Thyroid gland (tissue), 4 donors: ENCODE results near the gene POLK.

ENCODE experiments used
- CTCF ChIP-seq, 6 experiments: fragments of 200-600 bp in 3 of 6; fragments of 450-650 bp in 3 of 6; sonication (generic) in 3 of 6; IDR thresholded peaks; one replicate each; pipeline ENCODE4 v1.5.1; 2016 to 2019; ENCODE audit warnings: antibody characterized with exemption in 6 of 6, mild to moderate bottlenecking in 2 of 6, inconsistent platforms in 1 of 6, moderate library complexity in 1 of 6
- POLR2A ChIP-seq, 2 donors: fragments of 450-650 bp; IDR thresholded peaks; one replicate each; pipeline ENCODE4 v1.6.1; 2017; ENCODE audit warnings: antibody characterized with exemption in 2 of 2, mild to moderate bottlenecking in 2 of 2, moderate library complexity in 1 of 2

DNA sequence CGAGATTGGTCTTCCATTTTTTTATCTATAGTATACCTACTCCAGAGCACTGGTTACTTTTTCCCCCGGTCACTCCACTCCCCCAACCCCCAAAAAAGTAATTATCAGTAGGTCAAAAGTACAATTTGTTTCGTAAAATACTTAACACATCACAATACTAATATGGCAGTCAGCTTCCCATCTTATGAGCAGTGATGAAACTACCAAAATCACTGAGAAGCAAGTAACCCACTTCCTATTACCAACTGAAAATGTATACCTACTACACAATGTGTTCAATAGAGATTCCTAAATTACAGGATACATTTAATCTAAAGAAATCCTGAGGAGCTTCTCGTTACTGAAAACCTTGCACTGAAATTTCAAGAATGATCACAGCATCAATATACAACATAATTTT is 2.1 kb upstream of the POLK start:
- TF ChIP-seq CTCF (IDR thresholded peaks at IDR 0.05) (no peak), POLR2A (IDR thresholded peaks at IDR 0.05) (no peak)
